Stimulated activated CD4-positive, alpha-beta T cell treated with anti-CD3 and anti-CD28 coated beads, Interleukin-15, amount 100 ng/mL, for 48 hours (primary cell): ENCODE results near the gene PPP1R26.
"Not testable (repeated sequence)": the region's sequence is repeated elsewhere in the genome, so short reads cannot be mapped to it uniquely, and the experiment has no call there.

Source experiments
- DNase-seq, 2 donors: peaks; one replicate each; pipeline ENCODE4 v3.0.0-alpha.2; 2020; ENCODE audit warnings: low read depth in 2 of 2

PPP1R26 gene

DNA sequence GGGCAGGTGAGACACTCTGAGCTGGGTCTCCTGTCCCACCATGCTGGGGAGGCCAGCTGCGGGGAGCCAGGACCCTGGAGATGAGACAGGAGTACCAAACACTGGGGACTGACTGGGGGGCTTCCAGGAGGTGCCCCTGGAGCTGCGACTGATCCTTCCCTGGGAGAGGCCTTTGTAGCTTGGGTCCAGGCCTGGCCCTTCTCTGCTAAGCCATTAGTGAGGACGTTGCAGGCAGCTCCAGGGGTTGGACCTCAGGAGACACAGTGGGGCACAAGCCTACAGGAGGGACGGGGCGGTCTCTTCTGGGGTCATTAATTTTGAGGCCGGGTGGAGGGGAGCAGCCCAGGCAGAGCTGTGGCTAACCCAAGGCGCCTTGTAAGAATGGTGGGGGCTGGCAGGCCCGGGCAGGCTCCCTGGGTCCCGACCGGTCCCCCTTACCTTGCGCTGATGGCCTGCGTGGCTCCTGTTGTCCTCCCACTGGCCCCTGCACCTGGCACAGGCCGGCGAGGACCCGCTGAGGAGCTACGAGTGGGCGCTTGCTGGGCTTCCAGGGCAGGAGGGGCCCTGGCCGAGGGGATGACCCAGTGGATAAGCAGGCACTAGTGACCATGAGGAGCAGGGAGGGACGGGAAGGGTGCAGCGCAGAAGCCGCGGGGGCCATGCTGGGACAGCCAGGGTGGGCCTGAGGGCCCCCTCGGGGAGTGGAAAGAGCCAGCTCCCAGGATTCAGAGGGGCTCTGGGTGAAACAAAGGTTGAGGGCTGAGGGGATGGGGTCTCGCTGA lies 26.0 kb downstream of the PPP1R26 start:
- no peak for DNase-seq

DNA sequence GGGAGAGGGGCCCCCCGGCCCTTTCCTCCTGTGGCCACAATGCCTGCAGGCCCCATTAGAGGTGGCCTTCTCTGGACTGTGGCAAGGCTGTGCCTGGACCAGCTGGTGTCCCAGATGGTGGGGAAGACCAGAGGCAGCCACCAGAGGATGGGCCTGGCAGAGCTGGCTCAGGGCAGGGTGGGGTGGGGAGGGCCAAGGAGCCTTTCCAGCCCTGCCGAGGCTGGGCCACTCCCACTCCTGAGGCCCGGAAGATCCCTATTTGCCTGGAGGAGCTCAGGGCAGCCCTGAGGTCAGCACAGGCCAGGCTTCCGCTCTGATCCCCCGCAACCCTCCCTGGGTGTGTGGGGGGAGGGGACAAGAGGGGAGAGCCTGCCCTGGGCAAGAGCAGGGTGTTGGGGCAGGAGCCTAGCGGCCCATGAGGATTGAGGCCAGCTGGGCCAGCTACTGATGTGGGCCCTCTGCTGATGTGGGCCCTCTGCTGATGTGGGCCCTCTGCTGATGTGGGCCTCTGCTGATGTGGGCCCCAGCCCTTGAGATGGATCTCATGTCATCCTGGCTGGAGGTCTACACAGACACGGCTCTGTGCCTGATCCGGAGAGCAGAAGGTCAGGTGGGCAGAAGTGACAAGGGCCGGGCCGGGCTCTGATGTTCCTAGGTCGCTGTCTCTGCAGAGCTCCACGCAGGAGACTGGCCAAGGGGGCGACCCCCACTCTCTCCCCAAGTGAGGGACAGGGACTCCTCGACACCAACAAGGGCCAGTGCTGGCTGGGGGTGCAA lies 26.9 kb downstream of the PPP1R26 start:
- no peak for DNase-seq

DNA sequence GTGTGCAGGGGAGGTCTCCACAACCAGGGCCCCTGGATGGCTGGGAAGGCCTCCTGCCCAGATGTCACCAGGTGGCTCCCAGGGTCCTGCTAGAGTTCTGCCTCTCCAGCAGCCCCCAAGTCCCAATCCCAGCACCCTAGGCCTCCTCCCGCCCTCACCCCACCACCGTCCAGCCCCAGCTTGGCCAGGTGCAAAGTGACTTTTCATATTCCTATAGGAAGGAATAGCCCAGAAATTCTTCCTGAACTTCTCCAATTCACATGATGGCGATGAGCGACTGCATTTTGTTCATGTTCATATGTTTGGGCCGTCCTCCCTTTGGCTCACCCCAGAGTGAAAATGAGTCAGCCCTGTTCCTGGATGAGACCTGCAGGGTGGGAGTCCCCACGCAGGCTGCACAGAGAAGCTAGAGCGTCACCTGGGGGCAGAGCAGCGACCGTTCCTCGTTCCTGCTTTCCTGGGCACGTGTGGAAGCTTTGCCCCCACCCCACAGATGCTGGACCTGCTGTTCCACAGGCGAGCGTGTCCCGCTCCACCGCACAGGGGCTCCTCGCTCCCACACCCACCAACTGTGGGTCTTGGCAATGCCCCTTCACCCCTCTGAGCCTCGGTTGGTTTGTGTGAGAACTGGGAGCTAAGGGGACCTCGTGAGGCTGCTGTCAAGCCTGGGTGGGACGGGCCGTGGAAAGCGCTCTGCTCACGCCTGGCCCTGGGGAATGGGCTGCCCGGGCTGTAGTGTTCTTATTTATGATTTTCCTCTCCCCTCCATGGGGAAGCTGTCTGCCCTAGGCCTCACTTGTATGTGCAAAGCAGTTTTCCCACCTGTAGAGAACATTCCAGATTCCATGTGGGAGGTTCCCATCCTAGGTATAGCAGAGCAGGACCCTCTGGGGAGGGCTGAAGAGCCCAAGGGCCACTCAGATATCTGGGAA lies 27.8 kb downstream of the PPP1R26 start:
- no peak for DNase-seq

DNA sequence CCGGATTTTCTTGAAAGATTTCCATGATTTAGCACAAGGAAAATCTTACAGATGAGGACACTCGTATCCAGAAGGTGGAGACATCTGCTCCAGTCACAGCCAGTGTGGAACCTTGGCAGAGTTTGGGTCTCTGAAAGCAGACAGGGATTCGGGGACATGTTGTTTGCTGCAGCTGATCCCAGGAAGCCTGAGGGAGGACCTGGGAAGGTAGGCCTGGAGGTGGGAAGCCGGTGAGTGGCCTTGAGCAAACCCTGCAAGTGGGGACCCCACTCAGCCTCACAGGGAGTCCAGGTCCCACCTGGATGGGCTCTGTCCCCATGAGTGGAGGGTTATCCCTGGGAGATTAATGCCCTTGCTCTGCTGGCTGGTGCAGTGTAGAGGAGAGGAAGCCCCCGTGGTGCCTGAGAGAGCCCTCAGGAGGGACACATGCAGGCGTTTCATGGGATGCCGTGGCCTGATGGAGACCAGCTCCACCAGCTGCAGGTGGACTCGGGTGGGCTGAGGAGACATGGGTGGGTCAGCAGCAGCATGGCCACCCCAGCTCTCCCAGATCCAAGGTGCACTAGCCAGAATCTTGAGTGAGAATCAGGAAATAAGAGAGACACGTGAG lies 28.7 kb downstream of the PPP1R26 start:
- DNase-seq = no peak

DNA sequence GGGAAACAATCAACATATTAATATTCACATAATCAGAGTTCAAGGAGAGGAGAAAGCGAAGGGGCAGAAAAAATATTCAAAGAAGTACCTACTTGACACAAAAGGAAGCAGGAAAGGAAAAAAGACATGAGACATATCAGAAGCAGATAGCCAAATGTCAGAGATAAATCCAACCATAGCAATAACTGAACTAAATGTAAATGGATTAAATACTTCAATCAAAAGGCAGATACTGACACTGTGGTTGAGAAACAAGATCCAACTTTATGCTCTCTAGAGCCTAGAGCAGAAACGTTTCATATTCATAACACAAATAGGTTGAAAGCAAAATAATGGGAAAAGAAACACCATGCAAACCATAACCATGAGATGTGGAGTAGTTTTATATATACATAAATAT lies 29.9 kb downstream of the PPP1R26 start:
- DNase-seq = no peak

DNA sequence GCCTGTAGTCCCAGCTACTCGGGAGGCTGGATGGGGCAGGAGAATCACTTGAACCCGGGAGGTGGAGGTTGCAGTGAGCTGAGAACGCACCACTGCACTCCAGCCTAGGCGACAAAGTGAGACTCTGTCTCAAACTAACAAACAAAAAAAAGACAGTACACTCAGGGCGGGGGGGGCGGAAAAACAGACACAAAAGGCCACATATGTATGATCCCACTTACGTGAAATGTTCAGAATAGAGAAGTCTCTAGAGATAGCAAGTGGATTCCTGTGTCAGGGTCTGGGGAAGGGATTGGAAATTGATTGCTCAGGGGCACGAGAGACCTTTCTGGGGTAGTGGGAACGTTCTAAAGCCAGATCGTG lies 32.6 kb downstream of the PPP1R26 start:
- no peak for DNase-seq

DNA sequence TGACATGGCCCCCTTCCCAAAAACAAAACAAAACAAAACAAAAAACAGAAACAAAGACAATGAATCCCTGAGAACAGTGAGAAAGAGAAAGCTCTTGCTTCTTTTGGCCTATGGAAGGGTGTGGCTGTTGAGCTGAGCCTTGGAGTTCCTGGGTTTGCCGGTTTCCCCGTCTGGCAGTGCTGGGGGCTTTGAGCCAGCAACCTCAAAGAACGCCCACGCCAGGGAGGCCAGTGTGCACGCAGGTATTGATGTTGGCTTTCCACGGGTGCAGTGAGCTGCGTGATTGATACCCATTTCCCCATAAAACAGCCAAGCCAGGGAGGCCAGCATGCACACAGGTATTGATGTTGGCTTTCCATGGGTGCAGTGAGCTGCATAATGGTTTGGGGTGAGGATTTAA lies 33.3 kb downstream of the PPP1R26 start:
- DNase-seq = no peak

DNA sequence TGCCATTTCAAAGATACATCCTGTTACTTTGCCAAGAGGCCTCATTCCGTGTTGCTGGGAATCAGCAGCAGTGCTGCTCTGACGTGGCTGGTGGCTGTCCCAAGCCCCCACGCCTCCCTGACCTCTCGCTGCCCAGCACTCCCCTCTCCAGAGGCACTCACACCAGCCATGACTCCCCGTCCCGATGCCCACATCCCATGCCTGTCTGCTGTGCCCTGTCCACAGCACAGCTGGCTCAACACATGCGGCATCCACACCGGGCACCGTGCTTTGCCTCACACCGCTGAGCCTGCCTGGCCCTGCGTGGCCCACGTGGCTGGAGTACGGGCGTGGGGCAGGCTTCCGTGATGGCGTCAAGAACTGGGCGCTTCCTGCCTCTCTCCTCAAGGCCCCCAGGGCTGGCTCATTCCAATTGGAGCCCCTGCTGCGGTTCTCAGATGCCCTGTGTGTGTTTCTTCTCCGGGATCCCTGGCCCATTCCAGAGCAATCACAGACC lies 33.8 kb downstream of the PPP1R26 start:
- no peak for DNase-seq

DNA sequence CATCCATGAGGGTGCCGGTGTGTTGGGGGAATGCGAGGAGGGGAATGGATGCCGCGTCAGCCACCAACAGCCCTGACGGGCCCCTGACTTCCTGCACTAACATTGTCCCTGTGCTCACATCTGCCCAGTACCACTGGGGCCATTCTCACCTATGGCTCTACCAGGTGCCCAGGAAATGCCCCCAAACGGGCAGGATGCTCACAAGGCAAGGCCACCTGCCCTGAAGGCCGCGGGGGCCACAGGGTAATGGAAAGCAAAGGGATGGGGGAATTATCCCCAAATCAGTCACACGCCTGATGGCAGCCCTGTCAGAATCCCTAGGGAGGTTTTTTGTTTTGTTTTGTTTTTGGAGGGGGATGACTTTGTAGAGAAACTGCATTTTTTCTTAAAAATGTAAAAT lies 34.3 kb downstream of the PPP1R26 start:
- DNase-seq = not testable (repeated sequence)

DNA sequence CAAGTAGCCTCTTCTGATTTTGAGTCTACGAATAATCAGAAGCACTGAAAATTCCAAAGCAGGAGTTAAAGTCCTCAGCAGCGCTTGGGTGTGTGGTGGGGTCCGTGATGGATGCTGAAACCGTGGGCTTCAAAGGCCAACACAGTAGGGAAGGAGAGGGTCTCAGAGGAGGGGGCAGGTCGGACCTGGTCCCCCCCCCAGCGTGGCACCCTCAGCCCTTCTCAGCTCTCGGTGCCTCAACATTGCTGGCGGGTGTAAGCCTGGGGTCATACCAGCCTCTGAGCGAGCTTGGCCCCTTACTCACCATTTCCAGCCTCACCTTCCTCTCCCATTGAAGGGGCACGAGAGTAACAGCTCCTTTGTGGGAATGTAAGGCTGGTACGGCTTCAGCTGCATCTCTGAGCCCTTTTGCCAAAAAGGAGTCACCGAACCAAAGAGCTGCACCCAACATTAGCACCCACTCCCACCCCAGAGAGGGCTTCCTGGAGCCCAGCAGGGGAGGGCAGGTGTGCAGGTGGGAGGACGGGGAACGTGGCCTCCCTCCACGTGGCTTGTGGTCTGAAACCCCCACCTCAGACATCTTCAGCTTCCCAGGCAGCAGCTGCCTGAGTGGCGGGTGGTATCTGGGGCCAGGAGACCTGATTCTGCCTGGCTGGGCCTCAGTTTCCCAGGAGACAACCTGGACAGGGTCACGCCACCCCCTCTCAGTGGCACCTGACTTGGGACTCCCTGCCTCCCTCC lies 34.9 kb downstream of the PPP1R26 start:
- DNase-seq = no peak

DNA sequence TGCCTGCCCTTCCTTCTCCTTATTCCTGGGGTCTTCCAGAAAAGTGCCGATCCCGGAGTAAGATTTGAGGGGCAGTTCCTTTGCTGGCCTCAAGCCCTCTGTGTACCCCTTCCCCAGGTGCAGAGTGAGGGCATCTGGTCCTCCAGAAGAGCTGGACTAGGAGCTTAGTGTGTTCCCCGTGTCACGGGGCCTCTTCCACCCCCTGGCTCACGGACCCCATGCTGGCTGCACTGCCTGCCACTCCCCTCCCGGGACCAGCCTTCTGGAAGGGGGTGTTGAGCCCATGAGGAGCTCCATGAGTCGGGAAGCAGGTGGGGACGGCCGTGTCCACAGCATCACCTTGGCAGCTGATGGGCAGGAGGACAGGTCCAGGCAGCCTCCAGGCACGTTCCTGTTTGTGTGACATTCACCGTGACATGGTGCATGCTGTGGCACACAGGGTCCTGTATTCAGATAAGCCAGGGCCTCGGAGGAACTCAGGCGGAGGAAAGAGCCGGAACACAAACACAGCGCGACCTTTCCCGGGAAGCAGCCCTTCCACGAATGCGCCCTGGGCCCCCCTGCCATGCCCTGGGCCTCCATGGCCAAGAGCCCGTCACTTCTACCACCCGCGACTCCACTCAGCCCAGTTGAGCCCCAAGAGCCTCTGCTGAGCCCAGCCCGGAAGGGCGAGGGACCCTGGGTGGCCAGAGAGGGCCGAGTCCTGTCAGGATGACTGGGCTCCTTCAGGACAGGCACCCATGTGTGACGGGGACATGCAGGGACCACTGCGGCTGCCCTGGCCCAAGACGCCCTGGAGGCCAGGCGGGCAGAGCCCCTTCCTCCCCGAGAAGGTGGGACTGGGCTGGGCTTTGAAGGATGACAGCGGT lies 35.7 kb downstream of the PPP1R26 start:
- DNase-seq = no peak

DNA sequence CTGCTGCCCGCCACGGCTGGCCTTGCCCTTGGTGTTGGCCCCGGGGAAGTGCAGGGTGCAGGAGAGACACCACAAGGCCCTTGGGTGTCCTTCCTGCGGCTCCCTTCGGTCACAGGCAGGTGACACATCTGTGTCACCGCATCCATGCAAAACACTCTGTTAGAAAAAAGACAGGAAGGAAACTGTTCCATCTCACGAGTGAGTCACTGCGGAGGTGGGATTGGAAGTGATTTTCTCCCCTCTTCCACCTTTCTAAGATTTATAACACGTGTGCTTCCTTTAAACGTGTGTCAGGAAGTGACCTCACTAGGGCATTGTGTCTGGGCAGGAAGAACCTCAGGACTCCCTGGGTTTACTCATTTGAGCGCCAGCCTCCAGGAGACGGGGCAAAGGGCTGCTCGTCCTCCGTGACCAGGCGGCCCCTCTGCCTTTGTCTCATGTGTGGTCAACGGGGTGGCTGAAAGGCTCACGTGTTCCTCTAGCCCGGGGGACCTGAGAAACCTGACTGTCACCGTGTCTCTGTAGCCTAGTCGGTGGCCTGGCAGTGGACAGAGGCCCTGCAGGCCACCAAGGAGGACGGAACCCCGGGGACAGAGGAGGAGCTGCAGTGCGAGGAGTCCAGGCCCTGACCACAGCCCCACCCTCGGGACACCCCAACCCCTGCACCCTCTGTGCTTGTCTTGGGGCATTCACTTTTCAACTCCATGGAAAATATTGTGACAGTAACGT lies 36.7 kb downstream of the PPP1R26 start:
- no peak for DNase-seq

DNA sequence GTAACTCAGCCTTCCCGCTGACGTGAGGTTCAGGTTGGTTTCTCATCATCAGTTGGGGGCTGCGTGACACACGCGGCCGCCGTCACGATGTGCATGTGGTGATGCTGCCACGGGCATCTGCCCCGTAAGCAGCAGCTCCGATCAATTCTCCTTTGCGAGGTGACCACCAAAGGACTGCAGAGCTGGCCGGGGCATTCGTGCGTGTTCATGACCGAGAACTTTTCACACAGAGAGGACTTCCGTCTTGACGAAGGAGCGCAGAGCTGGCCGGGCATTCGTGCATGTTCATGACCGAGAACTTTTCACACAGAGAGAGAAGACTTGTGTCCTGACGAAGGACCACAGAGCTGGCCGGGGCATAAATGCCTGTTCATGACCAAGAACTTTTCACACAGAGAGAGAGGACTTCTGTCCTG lies 37.8 kb downstream of the PPP1R26 start:
- DNase-seq = no peak

DNA sequence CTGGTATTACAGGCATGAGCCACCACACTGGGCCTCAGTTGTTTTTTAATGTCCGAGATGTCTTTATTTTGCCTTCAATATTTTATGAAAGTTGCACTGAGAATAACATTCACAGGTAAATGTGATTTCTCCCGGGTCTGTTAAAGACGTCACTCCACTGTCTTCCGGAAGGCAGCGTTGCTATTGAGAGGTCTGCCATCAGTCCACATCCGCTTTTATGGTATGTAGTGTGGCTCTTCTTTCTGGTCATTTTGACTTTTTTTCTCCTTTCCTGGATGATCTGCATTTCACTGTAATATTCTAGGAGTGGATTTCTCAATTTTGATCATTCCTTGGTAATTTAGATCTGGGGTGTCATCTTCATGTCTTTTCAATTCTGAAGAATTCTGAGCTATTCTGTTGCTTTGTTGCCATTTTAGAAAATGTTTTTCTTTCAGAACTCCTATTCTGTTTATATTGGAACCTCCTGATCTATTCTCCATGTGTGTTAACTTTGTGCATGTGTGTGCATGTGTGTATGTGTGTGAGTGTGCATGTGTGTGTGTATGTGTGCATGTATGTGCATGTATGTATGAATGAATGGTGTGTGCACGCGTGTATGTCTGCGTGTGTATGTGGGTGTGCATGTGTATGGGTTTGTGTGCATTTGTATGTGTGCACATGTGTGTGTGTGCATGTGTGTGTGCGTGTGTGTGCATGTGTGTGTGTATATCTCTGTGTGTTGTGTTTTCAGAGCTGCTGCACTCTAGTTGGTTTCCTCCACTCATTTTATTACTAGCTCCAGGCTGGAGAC lies 39.8 kb downstream of the PPP1R26 start:
- DNase-seq = no peak

DNA sequence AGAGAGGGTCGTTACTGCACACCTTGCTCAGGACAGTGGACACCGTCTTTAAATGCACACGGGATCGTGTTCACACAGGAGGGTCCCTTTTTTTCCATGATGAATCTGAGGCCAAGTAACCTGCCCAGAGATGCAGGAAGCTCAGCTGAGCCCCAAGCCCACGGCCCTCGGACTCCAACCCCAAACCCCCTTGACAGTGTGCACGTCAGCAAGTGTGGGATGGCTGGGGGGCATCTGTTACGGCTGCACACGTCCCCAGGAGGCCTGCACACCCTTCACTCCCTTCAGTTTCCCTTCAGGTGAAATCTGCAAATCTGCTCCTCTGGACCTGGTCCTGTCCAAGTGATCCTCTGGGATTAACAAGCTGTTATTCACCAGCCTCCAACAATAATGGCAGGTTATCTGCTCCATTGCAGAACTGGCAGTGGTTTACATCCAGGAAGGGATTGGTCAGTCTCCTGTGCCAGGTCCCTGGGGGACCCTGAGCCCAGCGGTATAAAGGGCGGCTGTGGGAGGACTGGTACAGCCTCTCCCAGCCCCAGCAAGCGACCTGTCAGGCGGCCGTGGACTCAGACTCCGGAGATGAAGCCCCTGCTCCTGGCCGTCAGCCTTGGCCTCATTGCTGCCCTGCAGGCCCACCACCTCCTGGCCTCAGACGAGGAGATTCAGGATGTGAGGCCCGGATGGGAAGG lies 41.5 kb downstream of the PPP1R26 start, which contains the start of gene LCN1:
Gene LCN1 (plus strand): TSS at position 525 of the 692 bp plus-strand sequence. CDS start 58 bp downstream, at position 583.
- DNase-seq = no peak

DNA sequence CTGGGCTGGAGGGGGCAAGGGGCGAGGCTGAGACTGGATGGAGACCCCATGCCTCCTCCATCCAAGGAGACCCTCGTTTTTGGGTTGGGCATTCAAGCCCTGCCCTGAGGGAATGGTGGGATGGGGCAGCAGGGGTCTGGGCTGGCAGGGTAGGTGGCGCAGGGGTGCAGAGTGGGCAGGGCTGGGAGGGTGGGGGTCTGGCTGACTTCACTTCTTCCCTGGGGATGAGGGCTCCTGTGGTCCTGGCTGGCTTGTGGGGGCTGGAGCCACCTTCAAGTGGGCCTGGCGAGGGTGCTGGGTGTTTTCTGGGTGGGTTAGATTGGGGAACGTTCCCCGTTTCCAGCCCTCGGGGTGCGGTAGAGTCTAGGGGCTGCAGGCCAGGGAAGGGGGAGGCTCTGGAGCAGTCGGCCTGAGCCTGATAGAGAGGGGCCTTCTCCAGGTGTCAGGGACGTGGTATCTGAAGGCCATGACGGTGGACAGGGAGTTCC lies 42.1 kb downstream of the PPP1R26 start:
- DNase-seq = no peak

DNA sequence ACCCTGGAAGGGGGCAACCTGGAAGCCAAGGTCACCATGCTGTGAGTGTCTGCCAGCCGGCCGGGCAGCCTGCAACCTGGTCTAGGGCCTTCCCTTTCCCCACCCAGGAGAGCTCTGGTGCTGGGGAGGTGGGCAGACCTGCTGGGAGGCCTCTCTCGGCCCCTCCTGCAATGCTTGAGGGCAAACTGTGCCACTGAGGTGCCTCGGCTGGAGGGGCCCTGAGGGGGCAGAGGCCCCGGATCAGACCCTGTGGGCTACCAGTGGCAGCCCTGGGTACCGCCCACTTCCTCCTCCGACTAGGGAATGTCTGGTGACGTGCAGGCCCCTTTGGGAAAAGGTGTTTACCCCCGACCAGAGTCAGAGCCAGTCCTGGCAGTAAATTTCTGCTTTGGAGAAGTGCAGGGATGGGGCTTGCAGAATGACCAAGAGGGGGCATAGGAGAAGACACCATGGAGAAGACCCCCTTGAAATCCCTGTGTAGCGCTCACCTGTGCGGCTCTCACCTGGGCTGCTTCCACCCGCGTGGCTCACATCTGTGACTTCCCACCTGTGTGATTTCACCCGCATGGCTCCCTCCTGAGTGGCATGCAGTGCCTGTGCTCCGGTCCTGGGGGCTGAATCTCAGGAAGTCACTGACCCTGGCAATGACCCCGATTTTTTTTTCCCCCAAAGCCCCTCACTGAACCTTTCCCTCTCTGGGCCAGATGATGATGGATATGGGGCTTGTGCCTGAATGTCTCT lies 42.7 kb downstream of the PPP1R26 start:
- no peak for DNase-seq
